ENCODE data around the gene PABPN1.

DNA sequence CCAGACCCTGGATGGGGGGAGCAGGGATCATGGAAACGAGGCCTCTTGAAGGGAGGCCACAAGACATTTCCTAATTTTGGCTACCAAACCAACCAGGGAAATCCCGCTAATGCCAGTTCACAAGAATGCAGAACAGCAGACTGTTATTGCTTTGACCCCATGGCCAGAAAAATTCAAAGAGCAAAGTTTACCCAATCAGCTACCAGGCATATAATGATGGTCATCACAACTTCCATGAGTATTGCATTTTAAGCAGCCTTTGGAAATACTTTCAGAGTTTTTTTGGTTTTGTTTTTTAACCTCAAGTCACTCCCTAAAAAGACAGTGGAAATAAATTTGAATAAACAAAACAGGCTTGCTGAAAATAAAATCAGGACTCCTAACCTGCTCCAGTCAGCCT is 51.3 kb downstream of the PABPN1 start, which contains the start of gene IL25:
- TF ChIP-seq CTCF (IDR thresholded peaks at IDR 0.05; ENCODE audit: borderline replicate concordance, extremely low read depth, low read length, poor library complexity, severe bottlenecking) (no peak), EZH2 (IDR thresholded peaks at IDR 0.05; ENCODE audit: borderline replicate concordance, low read depth, low read length, severe bottlenecking) (no peak)
